Nephron (organoid): ENCODE results near the gene GCNT1.
A peak's percentile ranks its signal among the peaks of the same experiment; 100 is the strongest.

Source experiments
- H3K27ac Mint-ChIP-seq, 3 experiments: 2 replicates each; pipeline ENCODE4 v1.8.0; 2020; ENCODE audit warnings: mixed read lengths in 3 of 3, mild to moderate bottlenecking in 2 of 3, moderate library complexity in 1 of 3
- H3K27me3 Mint-ChIP-seq: 2 replicates; pipeline ENCODE4 v1.8.0; 2021; ENCODE audit warnings: low read depth, mild to moderate bottlenecking, moderate library complexity, mixed read lengths
- H3K36me3 Mint-ChIP-seq: 2 replicates; pipeline ENCODE4 v1.8.0; 2020; ENCODE audit warnings: low read depth, mixed read lengths
- H3K4me1 Mint-ChIP-seq: 2 replicates; pipeline ENCODE4 v1.8.0; 2020; ENCODE audit warnings: mixed read lengths
- H3K4me3 Mint-ChIP-seq, 3 experiments: 2 replicates each; pipeline ENCODE4 v1.8.0; 2020; ENCODE audit warnings: mild to moderate bottlenecking in 3 of 3, mixed read lengths in 3 of 3, moderate library complexity in 2 of 3
- H3K9me3 Mint-ChIP-seq: 2 replicates; pipeline ENCODE4 v1.8.0; 2020; ENCODE audit warnings: mixed read lengths
- CTCF ChIP-seq, 3 experiments: fragments of 200-600 bp; sonication (generic); IDR thresholded peaks; one replicate each; pipeline ENCODE4 v1.5.0; 2021; ENCODE audit warnings: antibody characterized with exemption in 3 of 3; ENCODE audit not compliant: unreplicated experiment in 3 of 3

Gene GCNT1

GRCh38 chr9:76417394-76417793 is 41.6 kb upstream of the GCNT1 start:
- TF ChIP-seq CTCF (IDR thresholded peaks at IDR 0.05; ENCODE audit: unreplicated experiment in 3 of 3): no peak
- H3K4me3 Mint-ChIP-seq: no peak overlapping the region
- H3K27ac Mint-ChIP-seq: no peak overlapping the region
- H3K4me1 Mint-ChIP-seq: no peaks in the 10 kb centered on the region
- peaks cover 7% of the 10 kb centered on the region for H3K9me3 Mint-ChIP-seq
- H3K27me3 Mint-ChIP-seq: no peaks in the 10 kb centered on the region
- no peaks in the 10 kb centered on the region for H3K36me3 Mint-ChIP-seq

- no peak overlapping the region for H3K27ac Mint-ChIP-seq
- no peaks in the 10 kb centered on the region for H3K27me3 Mint-ChIP-seq
- TF ChIP-seq CTCF (IDR thresholded peaks at IDR 0.05; ENCODE audit: unreplicated experiment in 3 of 3): peak in 1 of 3 experiments; percentile 40
- no peaks in the 10 kb centered on the region for H3K9me3 Mint-ChIP-seq
- no peaks in the 10 kb centered on the region for H3K4me1 Mint-ChIP-seq
- H3K4me3 Mint-ChIP-seq: no peak overlapping the region
- no peaks in the 10 kb centered on the region for H3K36me3 Mint-ChIP-seq
Measured at GRCh38 chr9:76419782-76420380, 39.1 kb upstream of the GCNT1 start.

- Mint-ChIP-seq H3K4me3 (no peak overlapping the region), H3K27me3 (no peaks in the 10 kb centered on the region), H3K9me3 (no peaks in the 10 kb centered on the region), H3K27ac (no peak overlapping the region), H3K4me1 (no peaks in the 10 kb centered on the region), H3K36me3 (no peaks in the 10 kb centered on the region)
- TF ChIP-seq CTCF (IDR thresholded peaks at IDR 0.05; ENCODE audit: unreplicated experiment in 3 of 3): no peak
Measured at GRCh38 chr9:76423216-76424177, 35.5 kb upstream of the GCNT1 start.

- H3K4me3 Mint-ChIP-seq: no peak overlapping the region
- H3K36me3 Mint-ChIP-seq: no peaks in the 10 kb centered on the region
- TF ChIP-seq CTCF (IDR thresholded peaks at IDR 0.05; ENCODE audit: unreplicated experiment in 3 of 3): no peak
- no peaks in the 10 kb centered on the region for H3K4me1 Mint-ChIP-seq
- no peaks in the 10 kb centered on the region for H3K27me3 Mint-ChIP-seq
- H3K27ac Mint-ChIP-seq: no peak overlapping the region
- H3K9me3 Mint-ChIP-seq: no peaks in the 10 kb centered on the region
Measured at GRCh38 chr9:76424491-76424890, 34.5 kb upstream of the GCNT1 start.

GRCh38 chr9:76425677-76426453 is 33.1 kb upstream of the GCNT1 start:
- Mint-ChIP-seq H3K36me3 (no peaks in the 10 kb centered on the region), H3K4me1 (no peaks in the 10 kb centered on the region), H3K27me3 (no peaks in the 10 kb centered on the region), H3K27ac (no peak overlapping the region), H3K4me3 (no peak overlapping the region), H3K9me3 (no peaks in the 10 kb centered on the region)
- no peak for TF ChIP-seq CTCF (IDR thresholded peaks at IDR 0.05; ENCODE audit: unreplicated experiment in 3 of 3)
